ENCODE data around the gene NKX2-2.

GRCh38 chr20:21512634-21513180, 1.2 kb downstream of the NKX2-2 start:
- no peak for TF ChIP-seq POLR2A (IDR thresholded peaks at IDR 0.05; ENCODE audit: low read depth)
- TF ChIP-seq CTCF (IDR thresholded peaks at IDR 0.05) = no peak
